Measurements from ENCODE around the gene BCO2. TPM values are rescaled to one million over a fixed set of nuclear protein-coding genes. Genes with fewer than 3 reads are reported as not detected.
"Not testable (repeated sequence)": the region's sequence is repeated elsewhere in the genome, so short reads cannot be mapped to it uniquely, and the experiment has no call there.

BCO2 gene
- total RNA-seq, 2 experiments from 2014 or later = 0.97 to 1.4 TPM

DNA sequence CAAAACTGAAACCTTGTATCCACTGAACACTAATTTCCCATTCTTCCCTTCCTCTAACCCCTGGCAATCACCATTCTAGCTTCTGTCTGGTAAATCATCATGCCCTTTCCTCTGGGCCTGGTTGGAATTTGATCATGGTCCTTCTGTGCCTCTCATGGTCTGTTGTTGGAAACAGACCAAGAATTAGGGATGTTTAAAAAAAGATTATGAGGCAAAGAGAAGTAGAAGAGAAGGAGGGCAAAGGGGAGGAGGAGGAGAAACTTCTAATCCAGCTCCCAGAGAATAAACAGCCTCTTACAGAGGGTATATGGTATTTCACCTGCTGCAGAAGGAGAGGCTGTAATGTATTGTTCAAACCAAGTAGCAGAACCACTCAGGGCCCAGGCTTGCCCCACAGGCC is 10.6 kb downstream of the BCO2 start:
- no peak for ATAC-seq
- Mint-ChIP-seq H3K27ac (no peak overlapping the region), H3K4me1 (ENCODE audit: low read depth) (no peaks in the 10 kb centered on the region), H3K27me3 (peaks cover 2% of the 10 kb centered on the region), H3K36me3 (ENCODE audit: low read depth) (peaks cover under 1% of the 10 kb centered on the region), H3K9me3 (no peaks in the 10 kb centered on the region), H3K4me3 (no peak overlapping the region)
- POLR2A ChIA-PET = no interaction called here
- CTCF ChIA-PET = no interaction called here
- TF ChIP-seq, protein P1, sequence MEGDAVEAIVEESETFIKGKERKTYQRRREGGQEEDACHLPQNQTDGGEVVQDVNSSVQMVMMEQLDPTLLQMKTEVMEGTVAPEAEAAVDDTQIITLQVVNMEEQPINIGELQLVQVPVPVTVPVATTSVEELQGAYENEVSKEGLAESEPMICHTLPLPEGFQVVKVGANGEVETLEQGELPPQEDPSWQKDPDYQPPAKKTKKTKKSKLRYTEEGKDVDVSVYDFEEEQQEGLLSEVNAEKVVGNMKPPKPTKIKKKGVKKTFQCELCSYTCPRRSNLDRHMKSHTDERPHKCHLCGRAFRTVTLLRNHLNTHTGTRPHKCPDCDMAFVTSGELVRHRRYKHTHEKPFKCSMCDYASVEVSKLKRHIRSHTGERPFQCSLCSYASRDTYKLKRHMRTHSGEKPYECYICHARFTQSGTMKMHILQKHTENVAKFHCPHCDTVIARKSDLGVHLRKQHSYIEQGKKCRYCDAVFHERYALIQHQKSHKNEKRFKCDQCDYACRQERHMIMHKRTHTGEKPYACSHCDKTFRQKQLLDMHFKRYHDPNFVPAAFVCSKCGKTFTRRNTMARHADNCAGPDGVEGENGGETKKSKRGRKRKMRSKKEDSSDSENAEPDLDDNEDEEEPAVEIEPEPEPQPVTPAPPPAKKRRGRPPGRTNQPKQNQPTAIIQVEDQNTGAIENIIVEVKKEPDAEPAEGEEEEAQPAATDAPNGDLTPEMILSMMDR (IDR thresholded peaks at IDR 0.05) = no peak
- intact Hi-C loops (cut with micrococcal nuclease) = no loop called here
- no peak for DNase-seq

- ChIA-PET POLR2A (no interaction called here), CTCF (no interaction called here)
- H3K4me3 Mint-ChIP-seq = no peak overlapping the region
- intact Hi-C loops (cut with micrococcal nuclease) = no loop called here
- ATAC-seq = no peak
- H3K36me3 Mint-ChIP-seq (ENCODE audit: low read depth) = no peaks in the 10 kb centered on the region
- no peaks in the 10 kb centered on the region for H3K4me1 Mint-ChIP-seq (ENCODE audit: low read depth)
- H3K9me3 Mint-ChIP-seq = no peaks in the 10 kb centered on the region
- peaks cover 2% of the 10 kb centered on the region for H3K27me3 Mint-ChIP-seq
- TF ChIP-seq, protein P1 (IDR thresholded peaks at IDR 0.05) = no peak
- no peak overlapping the region for H3K27ac Mint-ChIP-seq
- no peak for DNase-seq
These were observed 11.0 kb downstream of the BCO2 start for GRCh38 chr11:112186304-112186703.

- H3K27me3 Mint-ChIP-seq; POLR2A ChIA-PET; H3K9me3 Mint-ChIP-seq; CTCF ChIA-PET; H3K27ac Mint-ChIP-seq; ATAC-seq; H3K4me3 Mint-ChIP-seq; intact Hi-C loops (cut with micrococcal nuclease); H3K36me3 Mint-ChIP-seq (ENCODE audit: low read depth); H3K4me1 Mint-ChIP-seq (ENCODE audit: low read depth); DNase-seq: not testable (repeated sequence)
These were observed 19.8 kb downstream of the BCO2 start for GRCh38 chr11:112195113-112195512.

GRCh38 chr11:112195951-112196351 is 20.6 kb downstream of the BCO2 start:
- intact Hi-C loops (cut with micrococcal nuclease) = no loop called here
- no peak overlapping the region for H3K27ac Mint-ChIP-seq
- ATAC-seq (no peak), DNase-seq (no peak)
- TF ChIP-seq, protein P1 (IDR thresholded peaks at IDR 0.05) = no peak
- no peaks in the 10 kb centered on the region for H3K27me3 Mint-ChIP-seq
- no peaks in the 10 kb centered on the region for H3K36me3 Mint-ChIP-seq (ENCODE audit: low read depth)
- POLR2A ChIA-PET = no interaction called here
- H3K4me3 Mint-ChIP-seq = no peak overlapping the region
- CTCF ChIA-PET = no interaction called here
- no peaks in the 10 kb centered on the region for H3K9me3 Mint-ChIP-seq
- no peaks in the 10 kb centered on the region for H3K4me1 Mint-ChIP-seq (ENCODE audit: low read depth)

- Mint-ChIP-seq H3K27ac (no peak overlapping the region), H3K36me3 (ENCODE audit: low read depth) (no peaks in the 10 kb centered on the region), H3K4me3 (no peak overlapping the region), H3K9me3 (no peaks in the 10 kb centered on the region), H3K27me3 (no peaks in the 10 kb centered on the region), H3K4me1 (ENCODE audit: low read depth) (no peaks in the 10 kb centered on the region)
- ChIA-PET POLR2A (no interaction called here), CTCF (no interaction called here)
- no peak for DNase-seq
- TF ChIP-seq, protein P1 (IDR thresholded peaks at IDR 0.05) = no peak
- no peak for ATAC-seq
- intact Hi-C loops (cut with micrococcal nuclease) = no loop called here
These were observed 21.3 kb downstream of the BCO2 start for GRCh38 chr11:112196519-112197087.

DNA sequence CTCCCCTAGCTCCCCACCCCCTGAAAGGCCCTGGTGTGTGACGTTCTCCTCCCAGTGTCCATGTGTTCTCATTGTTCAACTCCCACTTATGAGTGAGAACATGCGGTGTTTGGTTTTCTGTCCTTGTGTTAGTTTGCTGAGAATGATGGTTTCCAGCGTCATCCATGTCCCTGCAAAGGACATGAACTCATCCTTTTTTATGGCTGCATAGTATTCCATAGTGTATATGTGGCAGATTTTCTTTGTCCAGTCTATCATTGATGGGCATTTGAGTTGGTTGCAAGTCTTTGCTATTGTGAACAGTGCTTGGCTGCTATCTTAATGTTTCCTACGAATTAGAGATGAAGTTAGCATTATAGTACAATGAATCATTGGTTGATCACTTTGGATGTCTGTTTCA is 23.8 kb downstream of the BCO2 start:
- CTCF ChIA-PET = interaction anchor here (1.0 to 1.4 kb wide), 2 partner anchors 20 to 269 kb away, joined by 4 to 5 read pairs; no protein-coding TSS in a partner anchor
- H3K27me3 Mint-ChIP-seq; H3K9me3 Mint-ChIP-seq; POLR2A ChIA-PET; H3K27ac Mint-ChIP-seq; H3K4me3 Mint-ChIP-seq; ATAC-seq; H3K36me3 Mint-ChIP-seq (ENCODE audit: low read depth); intact Hi-C loops (cut with micrococcal nuclease); DNase-seq; H3K4me1 Mint-ChIP-seq (ENCODE audit: low read depth): not testable (repeated sequence)
